ENCODE data around the gene TENM4.

The TENM4 gene

GRCh38 chr11:78796956-78797355 lies 643.9 kb downstream of the TENM4 start:
- DNase-seq = no peak

DNA sequence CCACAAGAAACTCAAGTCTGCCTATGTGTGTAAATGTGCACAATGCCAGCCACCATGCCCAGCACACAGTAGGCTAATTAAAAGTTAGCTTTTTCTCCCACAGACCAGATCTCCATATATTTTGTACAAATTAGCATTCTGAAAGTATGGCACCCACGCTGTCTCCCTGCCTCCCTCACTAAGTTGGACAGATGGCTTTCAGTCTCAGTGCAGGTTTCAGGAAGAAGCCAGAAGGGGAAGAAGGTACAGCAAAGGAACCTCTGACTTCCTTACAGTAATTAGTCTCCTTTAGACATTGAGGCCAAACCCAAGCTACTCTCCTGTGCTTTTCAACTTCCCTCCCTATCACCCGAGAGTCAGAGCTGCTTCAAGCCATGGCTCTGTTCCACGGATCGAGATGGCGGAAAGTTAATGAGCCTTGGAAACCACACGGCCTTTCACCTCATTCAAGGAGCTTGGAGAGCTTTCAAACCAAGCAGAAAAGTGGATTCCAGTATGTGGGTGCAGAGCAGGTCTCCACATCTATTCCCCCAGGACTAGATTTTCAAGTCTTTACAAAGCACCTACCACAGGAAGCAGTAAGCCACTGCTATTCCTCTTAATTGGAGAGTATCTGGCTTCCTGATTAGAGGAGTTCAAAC lies 645.1 kb downstream of the TENM4 start:
- DNase-seq = no peak

DNA sequence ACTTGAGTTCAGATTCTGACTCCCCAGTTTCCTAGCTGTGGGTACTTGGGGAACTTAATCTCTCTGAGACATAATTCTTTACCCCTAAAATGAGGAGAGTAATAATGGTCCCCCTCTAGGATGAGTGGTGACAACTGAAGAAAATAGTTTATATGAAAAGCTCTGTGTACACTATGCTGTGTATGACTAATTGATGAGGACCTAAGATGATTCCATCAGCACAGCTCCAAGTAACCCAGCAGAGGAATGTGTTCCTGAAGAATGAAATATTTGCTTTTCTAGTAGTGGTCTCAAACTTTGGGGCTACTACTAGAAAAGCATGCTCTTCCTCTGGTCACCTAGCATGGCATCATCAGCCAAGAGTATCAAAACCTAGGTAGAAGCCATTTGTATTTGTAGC lies 648.9 kb downstream of the TENM4 start:
- DNase-seq = no peak

DNA sequence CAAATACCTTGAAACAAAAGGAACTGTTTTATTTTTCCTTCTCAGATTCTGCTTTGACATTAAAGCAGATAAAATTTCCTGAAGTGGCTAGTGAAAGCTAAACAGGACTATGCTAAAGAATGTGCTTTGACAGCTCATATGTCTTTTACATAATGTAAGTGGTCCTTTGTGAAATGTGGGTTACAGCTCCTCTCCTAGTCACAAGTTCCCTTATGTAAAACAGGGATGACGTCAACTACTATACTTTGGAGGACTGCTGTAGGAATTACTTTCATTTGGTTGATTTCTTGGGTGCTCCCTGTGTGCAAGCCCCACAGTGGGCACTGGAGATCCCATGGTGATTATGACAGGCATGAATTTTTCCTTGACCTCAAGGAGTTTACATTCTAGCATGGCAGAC lies 649.6 kb downstream of the TENM4 start:
- DNase-seq = no peak

DNA sequence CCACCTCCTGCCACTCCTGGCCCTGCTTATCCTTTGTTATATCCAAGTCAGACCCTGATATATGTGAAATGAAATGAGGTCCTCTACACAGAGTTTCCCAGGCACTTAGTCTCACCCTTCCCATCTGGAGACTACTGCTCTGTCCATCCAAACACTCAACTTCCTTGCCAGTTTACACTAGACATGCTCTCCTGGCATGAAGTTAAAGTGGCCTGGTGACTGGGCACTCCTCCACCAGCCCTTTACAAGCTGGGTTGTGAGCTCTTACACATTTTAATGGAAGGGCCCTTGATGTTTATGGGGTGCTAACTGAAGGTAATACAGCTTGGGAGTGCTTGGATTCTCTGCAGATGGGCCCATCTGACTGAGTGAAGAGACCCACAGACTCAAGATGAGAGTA lies 650.0 kb downstream of the TENM4 start:
- DNase-seq = no peak

GRCh38 chr11:78789375-78789774 lies 651.5 kb downstream of the TENM4 start:
- DNase-seq = no peak

DNA sequence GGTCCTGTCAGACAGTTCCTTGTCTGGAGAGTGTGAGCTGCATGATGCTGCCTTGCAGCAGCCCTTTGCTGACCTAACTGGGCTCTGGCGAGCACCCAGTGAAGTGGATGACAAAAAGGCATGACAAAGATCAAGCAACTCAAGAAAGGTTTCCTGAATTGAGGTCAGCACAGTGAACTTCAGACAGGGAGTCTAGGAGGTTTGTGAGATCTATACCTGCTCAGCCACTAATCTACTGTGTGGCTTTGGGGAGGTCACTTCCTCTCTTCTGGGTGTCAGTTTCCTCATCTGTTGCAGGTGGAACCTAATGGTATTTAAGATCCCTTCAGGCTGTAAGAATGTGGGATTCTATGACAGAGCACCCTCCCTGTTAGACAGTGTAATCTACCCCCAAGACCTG lies 652.3 kb downstream of the TENM4 start:
- no peak for DNase-seq

DNA sequence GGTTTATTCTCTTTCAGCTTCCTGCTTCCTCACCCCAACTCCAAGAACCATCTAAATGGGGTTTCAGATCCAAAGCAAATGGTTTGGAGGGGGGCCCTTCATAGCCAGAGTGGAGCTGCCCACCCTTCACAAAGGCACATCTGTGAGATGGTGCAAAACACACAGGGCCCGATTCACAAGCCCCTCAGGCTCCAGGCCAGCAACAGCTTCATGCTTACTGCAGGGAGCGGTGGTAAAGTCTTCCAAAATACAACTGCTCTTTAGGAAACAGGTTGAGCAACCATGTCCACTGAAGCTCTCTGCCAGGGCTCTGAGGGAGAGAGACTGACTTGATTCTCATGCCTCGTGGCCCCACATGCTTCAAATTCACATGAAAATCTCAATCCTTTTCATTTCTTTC lies 653.1 kb downstream of the TENM4 start:
- peak in 6 of 56 donors; percentile 3 to 29 (median 14) for DNase-seq

DNA sequence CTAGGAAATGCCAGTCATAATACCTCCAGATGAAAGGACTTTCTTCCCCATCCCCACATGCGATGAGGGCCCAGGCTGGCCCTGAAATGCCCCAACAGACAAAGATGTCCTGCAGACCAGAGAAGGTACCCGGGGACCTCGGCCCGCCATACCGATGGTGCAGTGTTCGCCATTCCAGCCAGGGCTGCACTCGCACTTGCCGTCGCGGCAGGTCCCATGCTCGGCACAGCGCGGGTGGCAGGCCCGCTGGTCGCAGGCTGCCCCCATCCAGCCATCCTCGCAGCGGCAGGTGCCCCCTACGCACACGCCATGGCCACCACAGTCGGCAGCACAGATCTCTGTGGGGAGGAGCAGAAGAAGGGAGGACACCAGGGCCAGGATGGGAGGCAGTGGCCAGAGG lies 654.1 kb downstream of the TENM4 start:
- DNase-seq = no peak

DNA sequence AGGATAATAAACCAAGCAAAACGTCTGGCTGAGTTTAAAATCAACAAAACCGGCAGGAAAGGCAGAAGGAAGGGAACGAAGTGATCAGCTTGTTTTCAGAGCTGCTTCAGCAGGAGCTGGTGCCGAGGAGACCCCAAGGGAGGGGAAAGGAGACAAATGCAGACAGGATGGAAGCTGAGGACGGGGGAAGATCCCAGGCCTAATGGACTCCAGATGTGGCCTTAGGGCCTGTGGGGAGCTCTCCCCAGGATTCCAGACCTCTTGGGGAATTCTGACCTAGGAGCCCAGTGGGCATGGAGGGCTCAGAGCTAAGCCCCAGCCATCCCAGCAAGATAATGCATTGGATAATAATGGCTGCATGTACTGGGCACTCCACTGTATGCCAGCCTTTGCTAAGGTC lies 654.7 kb downstream of the TENM4 start:
- DNase-seq = no peak

DNA sequence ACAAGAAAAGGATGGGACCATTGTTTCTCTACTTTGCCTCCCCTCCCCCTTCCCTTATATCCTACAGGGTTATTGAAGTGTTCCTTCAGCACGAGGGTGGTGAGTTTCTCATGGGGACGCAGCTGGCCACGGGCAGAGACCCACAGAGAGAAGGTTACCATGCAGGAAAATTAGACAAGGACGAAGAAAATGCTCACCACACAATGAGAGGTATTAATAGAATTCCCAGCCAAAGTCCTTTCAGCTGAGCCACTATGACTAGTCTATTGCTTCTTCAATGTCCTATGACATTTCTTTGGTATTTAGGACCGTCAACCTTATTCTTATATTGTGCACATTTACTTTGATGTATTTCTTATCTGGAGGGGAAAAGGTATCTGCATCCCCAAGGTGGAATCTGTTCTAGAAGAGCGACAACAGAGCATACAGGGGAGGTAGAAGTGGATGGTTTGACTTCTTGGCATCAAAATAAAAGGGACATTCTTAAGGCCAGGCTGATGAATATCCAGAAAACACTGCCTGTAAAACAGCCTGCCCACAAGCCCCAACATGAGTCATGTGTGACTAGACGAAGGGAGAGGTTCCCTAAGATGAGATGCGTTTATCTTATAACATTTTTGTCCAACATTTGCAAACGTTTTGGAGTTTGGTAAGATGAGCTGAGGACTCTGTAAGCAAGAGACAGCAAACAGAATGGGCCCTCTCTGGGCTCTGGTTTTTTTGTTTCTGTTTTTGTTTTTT lies 656.3 kb downstream of the TENM4 start:
- DNase-seq = peak in 1 of 56 donors; percentile 4

DNA sequence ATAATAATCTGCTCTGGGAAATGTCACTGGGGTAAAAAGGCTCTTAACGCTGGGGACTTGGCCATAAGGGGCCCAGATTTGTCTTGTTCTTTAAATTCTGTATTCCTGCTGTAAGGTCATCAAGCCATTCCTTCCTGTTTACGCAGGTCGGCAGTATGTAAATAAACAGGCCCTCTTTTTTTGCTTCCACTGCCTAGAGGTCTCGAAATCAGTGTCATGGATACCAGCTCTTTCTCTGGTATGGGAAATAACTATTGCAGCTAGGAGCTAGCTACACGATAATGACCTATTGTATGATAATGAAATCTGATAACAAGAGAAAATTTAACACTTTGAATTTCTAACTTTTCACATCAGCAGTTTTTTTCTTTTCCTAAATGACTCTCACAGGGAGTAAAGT lies 657.0 kb downstream of the TENM4 start:
- no peak for DNase-seq

DNA sequence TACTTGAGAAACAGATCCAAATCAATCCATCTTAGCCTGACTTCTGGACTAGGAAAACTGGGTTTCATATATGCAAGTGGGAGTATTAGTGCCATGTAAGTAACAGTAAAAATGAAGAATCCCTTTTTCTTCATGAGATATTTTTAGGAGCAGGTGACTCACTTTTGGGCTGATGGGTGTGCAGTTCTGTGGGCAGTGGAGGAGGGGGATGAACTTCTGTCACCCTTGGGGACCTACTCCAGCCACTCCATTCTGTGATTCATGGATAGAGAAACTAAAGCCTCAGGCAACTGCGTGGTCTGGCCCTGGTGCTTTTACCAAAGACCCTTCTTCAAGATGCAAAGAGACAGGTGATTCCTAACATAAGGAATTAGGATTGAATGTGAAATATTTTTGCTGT lies 657.5 kb downstream of the TENM4 start:
- DNase-seq = no peak

- no peak for DNase-seq
Observed at GRCh38 chr11:78782725-78783124, 658.1 kb downstream of the TENM4 start.

- no peak for DNase-seq
Observed at GRCh38 chr11:78780889-78781288, 659.9 kb downstream of the TENM4 start.

DNA sequence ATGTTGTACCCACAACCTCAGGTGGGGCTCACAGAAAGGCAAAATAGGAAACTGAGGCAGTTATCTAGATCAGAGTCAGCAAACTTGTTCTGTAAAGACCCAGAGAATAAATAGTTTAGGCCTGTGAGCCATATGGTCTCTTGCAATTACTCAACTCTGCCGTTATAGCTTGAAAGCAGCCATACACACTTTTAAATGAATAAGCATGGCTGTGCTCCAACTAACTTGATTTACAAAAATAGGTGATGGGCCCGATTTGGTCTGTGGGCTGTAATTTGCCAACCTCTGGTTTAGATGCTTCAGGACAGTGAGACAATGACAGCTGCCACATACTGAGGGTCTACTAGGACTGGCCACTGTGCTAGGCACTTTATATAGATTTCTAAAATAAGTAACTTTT lies 667.3 kb downstream of the TENM4 start:
- no peak for DNase-seq

DNA sequence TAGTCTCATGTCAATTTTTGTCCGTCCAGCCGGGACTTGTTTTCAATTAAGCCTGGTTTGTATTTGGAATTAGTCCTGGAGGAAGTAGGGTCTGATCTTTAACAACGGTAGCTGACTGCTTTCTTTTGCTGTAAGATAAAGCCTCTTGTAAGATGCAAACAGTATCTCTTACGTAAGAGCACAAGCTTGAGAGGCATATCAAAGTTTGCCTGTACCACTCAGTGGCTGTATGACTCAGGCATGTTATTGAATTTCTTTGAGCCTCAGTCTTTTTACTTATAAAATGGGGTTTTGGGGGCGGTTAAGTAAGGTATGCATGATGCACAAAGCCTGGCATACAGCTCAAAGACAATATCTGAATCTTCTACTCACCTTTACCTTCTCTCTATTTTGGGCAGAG lies 667.8 kb downstream of the TENM4 start:
- no peak for DNase-seq

DNA sequence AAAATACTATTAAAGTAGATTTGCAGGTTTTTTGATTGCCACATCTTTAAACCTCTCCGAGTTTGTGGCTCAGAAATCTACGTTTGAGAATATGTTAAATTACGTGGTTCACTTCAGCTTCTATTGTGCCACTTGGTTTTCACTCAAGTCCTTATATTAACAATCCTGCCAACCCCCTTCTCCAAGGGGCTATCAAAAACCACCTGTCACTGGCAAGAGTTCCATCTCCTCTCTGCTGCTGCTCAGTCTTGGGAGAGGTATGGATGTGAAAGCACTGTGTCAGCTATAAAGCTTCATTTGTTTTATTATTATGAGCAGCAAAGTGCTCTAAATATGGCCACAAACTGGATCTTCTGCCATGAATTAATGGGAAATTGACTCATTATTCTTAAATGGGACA lies 668.6 kb downstream of the TENM4 start:
- DNase-seq = no peak

GRCh38 chr11:78770931-78771330 lies 669.9 kb downstream of the TENM4 start:
- no peak for DNase-seq

GRCh38 chr11:78768971-78769370 lies 671.9 kb downstream of the TENM4 start:
- no peak for DNase-seq

DNA sequence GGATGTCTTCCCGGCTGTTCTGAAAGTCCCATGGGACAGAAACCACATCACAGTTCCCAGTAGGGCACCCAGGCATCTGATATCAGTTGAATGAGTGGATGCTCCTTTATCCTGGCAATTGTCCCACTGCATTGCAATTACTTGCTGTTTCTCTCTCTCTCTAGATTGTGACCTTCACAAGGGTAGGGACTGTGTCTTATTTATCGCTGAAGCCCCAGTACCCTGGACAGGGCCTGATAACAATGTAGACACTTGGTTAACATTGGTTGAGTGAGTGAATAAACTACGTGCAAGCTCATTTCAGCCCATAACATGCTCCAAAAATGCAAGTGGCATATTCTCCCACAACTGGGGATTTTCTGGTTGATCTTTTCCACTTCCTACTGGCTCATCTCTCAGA lies 672.5 kb downstream of the TENM4 start:
- DNase-seq = no peak

GRCh38 chr11:78767027-78767932 lies 673.5 kb downstream of the TENM4 start:
- no peak for DNase-seq

Measured in amygdala (tissue), 56 donors.